Gastrocnemius medialis (tissue), 4 donors: ENCODE results near the gene PHC2. TPM values are rescaled to one million over a fixed set of nuclear protein-coding genes. Genes with fewer than 3 reads are reported as not detected.

Experiments
- ATAC-seq, 2 donors: fragments of 150-250 bp; one replicate each; pipeline ENCODE4 v1.9.1; 2016
- DNase-seq, 2 donors: peaks; one replicate each; pipeline ENCODE4 v3.0.0-alpha.2; 2019
- H3K27ac ChIP-seq, 4 donors: fragments of 200-600 bp; sonication (generic); 1 replicate in 1 of 4; 2 replicates in 3 of 4; pipeline ENCODE4 v1.5.1; 2016 to 2018; ENCODE audit warnings: mild to moderate bottlenecking in 2 of 4, moderate library complexity in 1 of 4
- H3K27me3 ChIP-seq, 3 donors: fragments of 200-600 bp; sonication (generic) in 2 of 3; 1 replicate in 1 of 3; 2 replicates in 2 of 3; pipeline versions ENCODE4 v1.5.1 to v1.6.0; 2016 to 2019; ENCODE audit warnings: mild to moderate bottlenecking in 1 of 3, moderate library complexity in 1 of 3
- H3K36me3 ChIP-seq, 2 donors: fragments of 200-600 bp; sonication (generic) in 1 of 2; one replicate each; pipeline ENCODE4 v1.5.1; 2017 to 2018
- H3K4me1 ChIP-seq, 2 donors: fragments of 200-600 bp; sonication (generic) in 1 of 2; one replicate each; pipeline ENCODE4 v1.5.1; 2016 to 2017; ENCODE audit warnings: mild to moderate bottlenecking in 2 of 2
- H3K4me3 ChIP-seq, 4 donors: fragments of 200-600 bp; sonication (generic) in 3 of 4; 1 replicate in 1 of 4; 2 replicates in 3 of 4; pipeline ENCODE4 v1.5.1; 2016 to 2019; ENCODE audit warnings: mild to moderate bottlenecking in 2 of 4
- H3K9me3 ChIP-seq, 3 donors: fragments of 200-600 bp; sonication (generic) in 2 of 3; 1 replicate in 1 of 3; 2 replicates in 2 of 3; pipeline ENCODE4 v1.5.1; 2016 to 2019
- POLR2A ChIP-seq, 2 donors: fragments of 450-650 bp; IDR thresholded peaks; one replicate each; pipeline ENCODE4 v1.6.1; 2017; ENCODE audit warnings: antibody characterized with exemption in 2 of 2, mild to moderate bottlenecking in 2 of 2, moderate library complexity in 2 of 2
- in situ Hi-C, 4 donors: fragments of 200-750 bp; cut with MboI; loops; one replicate each; pipeline versions ENCODE4 v1.15.0 to v1.8.0; 2017; ENCODE audit warnings: low sequenced_read_pairs in 4 of 4
- intact Hi-C: fragments of 100-400 bp; cut with DNase I; formaldehyde crosslinking; loops from one replicate; pipeline ENCODE4 v1.15.1; 2023; ENCODE audit warnings: low total_unique reads
- total RNA-seq, 4 donors: library from RNA; depleted of rRNA; stranded (reverse); fragments of >200 nt; gene quantifications; one replicate each; pipeline versions ENCODE4 v1.1.0 to v1.2.3, GENCODE V29; 2016
- TF ChIP-seq, protein P1 (sequence below), 5 experiments: fragments of 450-650 bp in 3 of 5; fragments of 200-600 bp in 2 of 5; sonication (generic) in 2 of 5; IDR thresholded peaks in 4 of 5; conservative IDR thresholded peaks in 1 of 5; 1 replicate in 4 of 5; 2 replicates in 1 of 5; pipeline ENCODE4 v1.5.1; 2016 to 2019; ENCODE audit warnings: antibody characterized with exemption in 5 of 5, mild to moderate bottlenecking in 3 of 5, moderate library complexity in 3 of 5

Gene PHC2
- total RNA-seq, 4 donors from 2014 or later, result 318 to 516 (median 364) TPM

DNA sequence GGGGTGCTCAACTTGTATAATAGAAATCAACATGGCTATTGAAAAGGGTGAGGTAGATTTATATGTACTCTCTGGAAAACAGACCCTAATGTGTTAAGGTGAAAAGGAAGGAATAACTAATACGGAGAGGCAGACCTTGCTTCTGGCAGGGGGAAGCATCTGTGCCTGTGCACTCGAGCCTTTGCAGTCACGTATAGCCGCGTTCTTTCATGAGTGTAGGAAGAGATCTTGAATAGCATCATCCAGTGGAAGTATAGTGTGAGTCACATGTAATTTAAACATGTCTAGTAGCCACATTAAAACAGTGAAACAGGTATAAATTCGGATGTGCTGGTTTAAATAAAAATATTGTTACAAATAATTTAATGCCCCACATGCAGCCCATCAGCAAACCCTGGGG, 112.9 kb downstream of the PHC2 start:
- TF ChIP-seq POLR2A (IDR thresholded peaks at IDR 0.05), result no peak
- TF ChIP-seq, protein P1, sequence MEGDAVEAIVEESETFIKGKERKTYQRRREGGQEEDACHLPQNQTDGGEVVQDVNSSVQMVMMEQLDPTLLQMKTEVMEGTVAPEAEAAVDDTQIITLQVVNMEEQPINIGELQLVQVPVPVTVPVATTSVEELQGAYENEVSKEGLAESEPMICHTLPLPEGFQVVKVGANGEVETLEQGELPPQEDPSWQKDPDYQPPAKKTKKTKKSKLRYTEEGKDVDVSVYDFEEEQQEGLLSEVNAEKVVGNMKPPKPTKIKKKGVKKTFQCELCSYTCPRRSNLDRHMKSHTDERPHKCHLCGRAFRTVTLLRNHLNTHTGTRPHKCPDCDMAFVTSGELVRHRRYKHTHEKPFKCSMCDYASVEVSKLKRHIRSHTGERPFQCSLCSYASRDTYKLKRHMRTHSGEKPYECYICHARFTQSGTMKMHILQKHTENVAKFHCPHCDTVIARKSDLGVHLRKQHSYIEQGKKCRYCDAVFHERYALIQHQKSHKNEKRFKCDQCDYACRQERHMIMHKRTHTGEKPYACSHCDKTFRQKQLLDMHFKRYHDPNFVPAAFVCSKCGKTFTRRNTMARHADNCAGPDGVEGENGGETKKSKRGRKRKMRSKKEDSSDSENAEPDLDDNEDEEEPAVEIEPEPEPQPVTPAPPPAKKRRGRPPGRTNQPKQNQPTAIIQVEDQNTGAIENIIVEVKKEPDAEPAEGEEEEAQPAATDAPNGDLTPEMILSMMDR (IDR thresholded peaks at IDR 0.05 in 4 of 5, conservative IDR thresholded peaks at IDR 0.05 in 1 of 5), result no peak
- H3K4me3 ChIP-seq, result no peak overlapping the region
- H3K36me3 ChIP-seq, result peaks cover 0 to 3% of the 10 kb centered on the region in 2 donors
- no peak overlapping the region for H3K27ac ChIP-seq
- intact Hi-C loops, result no loop called here
- ATAC-seq (no peak), DNase-seq (no peak)
- no peaks in the 10 kb centered on the region for H3K4me1 ChIP-seq
- H3K27me3 ChIP-seq, result no peaks in the 10 kb centered on the region
- in situ Hi-C loops, result no loop called here
- H3K9me3 ChIP-seq, result no peaks in the 10 kb centered on the region

DNA sequence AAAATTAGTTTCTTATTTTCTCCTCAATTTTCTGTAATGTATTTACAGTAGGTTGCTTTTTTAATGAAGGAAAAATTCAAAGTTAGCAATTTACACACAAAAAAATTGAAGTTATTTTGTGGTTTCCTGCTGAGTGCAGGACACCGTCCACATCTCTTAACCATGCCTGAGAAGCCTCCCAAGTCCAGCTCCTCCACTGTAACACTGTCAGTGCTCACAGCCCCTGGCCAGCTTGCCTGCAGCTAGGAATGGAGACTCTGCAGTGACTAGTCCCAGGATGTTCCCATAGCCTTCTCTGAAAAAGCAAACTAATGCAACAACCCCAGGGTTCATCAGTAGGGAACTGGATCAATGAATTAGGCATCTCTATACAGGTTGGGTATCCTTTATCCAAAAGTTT, 113.5 kb downstream of the PHC2 start:
- ATAC-seq, result no peak
- Histone ChIP-seq H3K9me3 (no peaks in the 10 kb centered on the region), H3K27me3 (no peaks in the 10 kb centered on the region), H3K36me3 (no peaks in the 10 kb centered on the region), H3K27ac (no peak overlapping the region), H3K4me1 (no peaks in the 10 kb centered on the region), H3K4me3 (no peak overlapping the region)
- in situ Hi-C loops (no loop called here), intact Hi-C loops (no loop called here)
- TF ChIP-seq POLR2A (IDR thresholded peaks at IDR 0.05), result no peak
- TF ChIP-seq, protein P1 (IDR thresholded peaks at IDR 0.05 in 4 of 5, conservative IDR thresholded peaks at IDR 0.05 in 1 of 5), result no peak
- no peak for DNase-seq

DNA sequence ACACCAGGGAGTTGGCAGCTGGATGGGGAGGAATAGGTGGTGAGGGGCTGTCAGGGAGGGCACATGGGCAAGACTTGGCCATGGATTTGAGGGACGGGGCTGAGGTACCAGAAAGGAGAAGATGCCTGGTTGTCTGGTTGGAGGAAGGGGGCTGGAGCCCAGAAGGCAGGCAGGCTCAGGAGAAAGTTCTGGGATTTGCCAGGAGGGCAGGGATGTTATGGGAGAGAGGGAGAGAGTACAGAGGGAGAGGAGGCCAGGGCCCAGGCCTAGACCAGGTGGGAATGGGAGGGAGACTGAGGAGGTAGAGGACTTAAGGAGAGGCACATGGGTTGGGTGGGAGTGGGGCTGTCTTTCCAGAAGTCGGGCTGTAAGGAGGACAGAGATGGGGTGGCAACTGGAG, 114.3 kb downstream of the PHC2 start:
- no peaks in the 10 kb centered on the region for H3K4me1 ChIP-seq
- no peaks in the 10 kb centered on the region for H3K27me3 ChIP-seq
- H3K36me3 ChIP-seq, result no peaks in the 10 kb centered on the region
- H3K4me3 ChIP-seq, result no peak overlapping the region
- DNase-seq (no peak), ATAC-seq (no peak)
- no peaks in the 10 kb centered on the region for H3K9me3 ChIP-seq
- H3K27ac ChIP-seq, result no peak overlapping the region
- in situ Hi-C loops (no loop called here), intact Hi-C loops (no loop called here)
- TF ChIP-seq POLR2A (IDR thresholded peaks at IDR 0.05), result no peak
- TF ChIP-seq, protein P1 (IDR thresholded peaks at IDR 0.05 in 4 of 5, conservative IDR thresholded peaks at IDR 0.05 in 1 of 5), result no peak

DNA sequence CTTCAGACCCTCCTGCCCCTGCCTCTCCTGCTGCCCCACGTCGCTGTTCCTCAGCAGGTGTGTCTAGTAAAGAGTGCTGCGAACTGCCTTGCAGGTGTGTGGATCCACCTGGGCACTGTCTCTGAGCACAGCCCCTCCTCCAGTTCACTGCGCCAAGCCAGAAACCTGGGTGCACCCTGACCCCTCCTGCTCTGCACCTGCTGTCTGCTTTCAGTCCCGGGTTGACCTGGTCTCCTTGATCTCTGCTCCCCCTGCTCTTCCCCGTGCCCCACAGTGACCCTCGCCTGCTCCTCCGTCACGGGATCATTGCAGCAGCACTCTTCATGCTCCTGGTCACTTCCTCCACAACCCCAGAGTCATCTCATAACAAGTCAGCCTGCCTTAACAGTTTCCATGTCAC, 116.5 kb downstream of the PHC2 start:
- Histone ChIP-seq H3K4me3 (no peak overlapping the region), H3K36me3 (no peaks in the 10 kb centered on the region), H3K27ac (no peak overlapping the region), H3K9me3 (no peaks in the 10 kb centered on the region), H3K4me1 (no peaks in the 10 kb centered on the region), H3K27me3 (no peaks in the 10 kb centered on the region)
- ATAC-seq (no peak), DNase-seq (no peak)
- TF ChIP-seq POLR2A (IDR thresholded peaks at IDR 0.05), result no peak
- TF ChIP-seq, protein P1 (IDR thresholded peaks at IDR 0.05 in 4 of 5, conservative IDR thresholded peaks at IDR 0.05 in 1 of 5), result no peak
- in situ Hi-C loops, result no loop called here
- intact Hi-C loops, result no loop called here

DNA sequence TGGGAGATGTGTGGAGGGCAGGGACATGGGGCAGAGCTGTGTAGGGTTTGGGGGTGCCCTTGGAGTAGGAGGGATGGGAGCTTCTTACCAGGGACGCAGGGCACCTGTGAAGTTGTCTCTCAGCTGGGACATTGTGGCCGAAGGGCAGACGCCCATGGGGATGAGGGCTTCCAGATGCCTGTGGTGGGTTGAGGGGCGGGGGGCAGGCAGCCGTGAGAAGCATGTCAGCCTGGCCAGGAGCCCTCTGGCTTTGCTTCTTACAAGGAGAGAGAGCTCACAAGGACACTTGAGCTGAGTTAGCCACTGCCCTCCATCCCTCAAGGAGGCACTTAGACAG, 118.5 kb downstream of the PHC2 start:
- Histone ChIP-seq H3K9me3 (no peaks in the 10 kb centered on the region), H3K27ac (no peak overlapping the region), H3K4me3 (no peak overlapping the region), H3K27me3 (no peaks in the 10 kb centered on the region), H3K4me1 (no peaks in the 10 kb centered on the region), H3K36me3 (no peaks in the 10 kb centered on the region)
- peak in 1 of 2 donors; percentile 5 for DNase-seq
- in situ Hi-C loops (no loop called here), intact Hi-C loops (no loop called here)
- no peak for ATAC-seq
- TF ChIP-seq, protein P1 (IDR thresholded peaks at IDR 0.05 in 4 of 5, conservative IDR thresholded peaks at IDR 0.05 in 1 of 5), result no peak
- TF ChIP-seq POLR2A (IDR thresholded peaks at IDR 0.05), result no peak
